NCI-H1694 treated with DMSO at 0.1 percent for 48 hours (cell line): ENCODE measurements around the gene ADGRL3.
"Not testable (repeated sequence)": the region's sequence is repeated elsewhere in the genome, so short reads cannot be mapped to it uniquely, and the experiment has no call there.

Source experiments
- DNase-seq: peaks from one replicate; lab custom pipeline; 2025; lab: John Stamatoyannopoulos, UW

Gene ADGRL3

GRCh38 chr4:61205066-61205465 lies 4.9 kb downstream of the ADGRL3 start:
- no peak for DNase-seq

DNA sequence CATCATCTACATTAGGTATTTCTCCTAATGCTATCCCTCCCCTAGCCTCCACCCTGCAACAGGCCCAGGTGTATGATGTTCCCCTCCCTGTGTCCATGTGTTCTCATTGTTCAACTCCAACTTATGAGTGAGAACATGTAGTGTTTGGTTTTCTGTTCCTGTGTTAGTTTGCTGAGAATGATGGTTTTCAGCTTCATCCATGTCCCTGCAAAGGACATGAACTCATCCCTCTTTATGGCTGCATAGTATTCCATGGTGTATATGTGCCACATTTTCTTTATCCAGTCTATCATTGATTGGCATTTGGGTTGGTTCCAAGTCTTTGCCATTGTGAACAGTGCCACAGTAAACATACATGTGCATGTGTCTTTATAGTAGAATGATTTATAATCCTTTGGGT lies 7.0 kb downstream of the ADGRL3 start:
- DNase-seq, result not testable (repeated sequence)

DNA sequence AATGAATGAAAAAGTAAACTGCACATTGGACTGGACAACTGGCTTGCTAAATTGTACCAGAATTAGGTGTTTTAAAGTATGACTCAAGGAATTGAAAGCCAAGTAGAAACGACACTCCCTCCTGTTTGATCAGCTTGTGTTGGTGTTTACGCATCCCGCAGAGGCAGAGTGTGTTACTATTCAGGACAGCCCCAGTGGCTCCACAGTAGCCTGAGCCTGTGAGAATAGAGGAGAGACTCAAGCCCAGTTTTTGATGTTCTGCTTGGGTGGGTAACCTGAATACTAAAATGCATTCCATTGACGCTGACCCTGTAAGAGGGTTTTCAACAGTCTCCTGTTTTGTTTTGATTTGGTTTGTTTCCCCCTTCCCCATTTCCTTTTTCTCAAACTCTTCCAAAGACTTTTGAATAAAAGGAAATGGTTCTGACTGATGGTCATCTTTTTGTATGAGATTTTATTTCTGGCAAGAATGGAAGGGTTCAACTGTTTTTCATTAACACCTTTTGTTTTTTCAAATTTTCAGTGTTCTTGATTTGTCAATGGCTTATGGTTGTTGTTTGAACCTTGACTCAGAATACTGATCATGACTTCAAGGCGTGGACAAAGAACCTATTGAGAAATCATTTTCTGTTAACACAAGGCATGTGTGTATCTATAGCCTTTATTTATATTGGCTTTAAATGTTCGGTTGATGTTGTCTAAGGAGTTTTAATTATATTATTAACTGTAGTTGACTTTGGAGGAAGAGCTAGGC lies 10.2 kb downstream of the ADGRL3 start:
- no peak for DNase-seq

GRCh38 chr4:61211781-61212180 lies 11.7 kb downstream of the ADGRL3 start:
- DNase-seq, result no peak

GRCh38 chr4:61212788-61213187 lies 12.7 kb downstream of the ADGRL3 start:
- DNase-seq, result no peak

DNA sequence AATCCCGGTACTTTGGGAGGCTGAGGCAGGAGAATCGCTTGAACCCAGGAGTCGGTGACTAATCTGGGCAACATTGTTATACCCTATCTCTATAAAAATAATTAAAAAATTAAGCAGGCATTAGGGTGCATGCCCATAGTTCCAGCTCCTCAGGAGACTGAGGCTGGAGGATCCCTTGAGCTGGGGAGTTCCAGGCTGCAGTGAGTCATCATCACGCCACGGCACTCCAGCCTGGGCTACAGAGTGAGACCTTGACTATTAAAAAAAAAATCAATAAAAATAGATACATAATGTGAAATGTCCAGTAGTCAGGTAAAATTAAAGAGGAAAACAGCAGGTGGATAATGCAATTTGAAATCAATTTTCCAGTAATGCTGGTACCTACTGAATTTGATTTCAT lies 14.6 kb downstream of the ADGRL3 start:
- DNase-seq, result no peak

- DNase-seq, result no peak
Observed at GRCh38 chr4:61217222-61217621, 17.1 kb downstream of the ADGRL3 start.

DNA sequence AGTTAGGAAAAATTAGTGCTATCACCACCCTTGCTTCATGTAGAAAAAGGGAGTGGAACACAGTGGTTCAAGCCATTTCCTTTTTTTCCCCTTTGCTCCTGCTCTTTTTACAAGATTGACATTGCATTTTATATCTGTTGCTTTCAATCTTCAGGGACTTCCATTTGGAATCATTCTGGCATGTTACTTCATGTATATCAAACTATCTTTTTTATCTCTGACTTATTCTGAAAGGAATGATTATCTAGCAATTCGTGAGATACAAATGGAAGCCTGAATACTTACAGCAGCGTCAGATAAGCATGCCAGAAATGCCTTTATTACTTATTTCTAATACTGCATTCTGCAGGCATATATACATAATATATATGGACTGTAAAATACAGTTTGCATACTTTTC lies 20.4 kb downstream of the ADGRL3 start:
- no peak for DNase-seq

- DNase-seq, result no peak
Observed at GRCh38 chr4:61223385-61223784, 23.3 kb downstream of the ADGRL3 start.

DNA sequence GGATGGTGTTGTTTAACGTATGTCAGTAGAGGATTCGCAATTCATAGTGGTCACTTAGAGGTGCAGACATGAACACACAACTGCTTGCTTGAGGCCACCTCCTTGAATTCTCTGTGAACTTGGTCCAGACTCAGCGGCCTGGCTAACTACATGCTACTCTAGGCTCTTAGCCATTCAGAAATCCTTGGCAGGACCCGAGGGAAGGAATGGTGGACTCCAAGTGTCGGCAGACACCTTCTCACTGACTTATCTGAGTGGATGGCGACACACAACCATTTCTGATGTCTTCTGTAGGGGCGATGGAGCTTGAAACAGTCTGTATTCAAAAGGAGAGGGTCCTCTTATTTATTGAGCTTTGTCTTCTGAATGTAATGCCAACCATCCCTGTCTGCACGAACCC lies 24.4 kb downstream of the ADGRL3 start:
- DNase-seq, result no peak

DNA sequence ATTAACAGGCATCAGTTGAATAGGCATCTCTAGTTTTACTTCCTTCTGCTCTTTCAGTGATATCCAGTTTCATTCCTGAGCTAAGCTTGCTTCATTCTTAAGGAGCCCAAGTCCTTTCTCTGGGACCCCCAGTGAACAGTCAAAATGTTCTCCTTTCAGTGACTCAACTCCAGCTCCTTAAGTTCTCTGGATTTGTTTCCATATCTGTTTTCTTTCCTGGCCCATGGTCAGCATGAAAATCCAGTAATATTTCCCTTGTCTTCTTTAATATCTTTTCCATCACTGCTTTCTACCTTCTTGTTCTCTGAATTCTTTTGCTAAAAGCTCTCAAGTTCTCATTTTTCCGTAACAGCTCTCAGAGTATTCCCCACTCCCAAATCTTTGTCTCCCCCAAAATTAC lies 25.5 kb downstream of the ADGRL3 start:
- no peak for DNase-seq

GRCh38 chr4:61231421-61231820 lies 31.3 kb downstream of the ADGRL3 start:
- DNase-seq, result no peak

DNA sequence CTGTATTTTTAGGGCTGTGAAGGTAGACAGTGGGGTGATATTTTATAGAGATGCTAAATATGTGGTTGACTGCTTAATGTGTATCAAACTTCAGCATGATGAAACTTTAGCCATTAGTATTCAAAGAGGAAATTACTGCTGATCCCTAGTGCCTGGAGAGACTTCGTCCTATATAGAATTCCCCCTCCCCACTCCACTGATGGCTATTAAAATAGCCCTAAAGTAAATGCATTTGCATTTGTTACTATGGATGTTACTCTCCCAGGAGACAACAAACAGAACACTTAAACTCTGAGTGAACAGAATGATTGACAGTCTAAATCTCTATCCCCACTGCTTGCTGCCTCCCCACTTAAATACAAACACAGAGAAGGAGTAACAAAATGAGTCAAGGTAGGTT lies 39.1 kb downstream of the ADGRL3 start:
- no peak for DNase-seq

- DNase-seq, result no peak
Observed at GRCh38 chr4:61243962-61244361, 43.8 kb downstream of the ADGRL3 start.

GRCh38 chr4:61245069-61245714 lies 45.1 kb downstream of the ADGRL3 start:
- DNase-seq, result no peak

DNA sequence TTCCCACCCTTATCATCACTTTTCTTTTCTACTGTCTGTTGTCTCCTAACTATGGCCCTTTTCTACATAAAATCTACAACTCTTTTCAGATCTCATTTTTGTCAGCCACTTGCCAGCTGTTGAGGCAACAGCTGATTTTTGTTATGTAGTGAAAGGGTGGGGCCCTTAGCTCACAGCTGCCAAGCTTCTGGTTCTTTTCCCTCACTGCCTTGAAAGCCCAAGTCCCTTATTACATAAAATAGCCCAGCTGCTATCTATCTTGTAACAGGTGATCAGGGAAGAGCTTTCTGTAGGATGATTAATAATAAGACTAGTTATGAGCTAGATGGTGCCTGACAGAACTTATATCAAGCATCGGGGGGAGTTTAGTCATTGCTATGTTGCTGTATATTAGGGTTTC lies 45.9 kb downstream of the ADGRL3 start:
- DNase-seq, result no peak

GRCh38 chr4:61248705-61249104 lies 48.6 kb downstream of the ADGRL3 start:
- no peak for DNase-seq

GRCh38 chr4:61251129-61251528 lies 51.0 kb downstream of the ADGRL3 start:
- DNase-seq, result no peak

DNA sequence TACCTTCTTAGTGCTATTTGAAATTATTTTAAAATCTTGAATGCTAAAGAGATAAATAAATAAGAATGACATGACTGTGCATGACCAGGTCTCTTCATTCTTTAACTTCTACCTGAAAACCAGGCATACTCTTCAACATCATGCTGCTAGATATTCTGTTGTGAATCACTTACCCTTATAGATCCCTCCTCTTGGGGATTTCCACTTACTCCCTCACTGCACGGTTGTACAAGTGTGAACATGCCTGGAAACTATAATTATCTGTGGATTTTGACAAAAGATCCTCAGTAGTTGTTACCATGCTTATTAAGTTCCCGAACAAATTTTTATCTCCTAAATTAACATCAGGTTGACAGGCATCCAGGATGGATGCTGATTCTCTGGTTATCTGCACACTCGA lies 54.3 kb downstream of the ADGRL3 start:
- no peak for DNase-seq

DNA sequence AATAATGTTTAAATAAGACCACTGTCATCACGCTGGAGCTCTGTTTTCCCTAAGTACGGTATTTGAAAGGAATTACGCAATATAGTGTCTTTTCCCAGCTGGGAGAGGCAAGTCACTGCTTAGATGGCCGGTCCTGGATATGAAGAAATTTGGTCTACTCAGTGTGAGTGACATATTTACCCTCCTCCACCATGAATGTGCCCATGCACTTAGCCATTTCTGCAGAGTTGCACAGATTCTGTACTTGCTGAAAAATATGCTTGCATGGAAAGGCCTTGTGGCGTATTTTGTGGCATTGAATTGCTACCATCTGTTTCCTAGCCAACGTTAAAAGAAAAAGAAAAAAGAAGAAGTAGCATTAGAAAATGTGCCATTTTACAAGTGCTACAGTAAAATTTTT lies 73.1 kb downstream of the ADGRL3 start:
- DNase-seq, result no peak

DNA sequence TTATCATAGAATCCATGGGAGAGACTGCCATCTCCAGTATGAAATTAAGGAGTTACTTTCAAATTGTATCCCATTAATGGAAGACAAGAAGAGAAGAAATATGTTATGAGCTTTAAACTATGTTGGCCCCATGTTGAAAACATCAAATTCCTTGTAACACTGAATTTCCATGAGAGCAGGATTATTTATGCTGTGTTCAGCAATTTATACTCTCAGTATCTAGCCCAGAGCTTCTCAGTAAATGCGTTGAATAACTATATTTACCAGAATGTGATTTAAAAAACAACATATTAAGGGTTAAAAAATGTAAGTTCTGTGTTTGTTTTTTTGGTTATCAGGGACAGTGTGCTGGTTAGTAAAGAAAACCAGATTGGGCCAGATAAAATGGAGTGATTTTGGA lies 74.2 kb downstream of the ADGRL3 start:
- no peak for DNase-seq

DNA sequence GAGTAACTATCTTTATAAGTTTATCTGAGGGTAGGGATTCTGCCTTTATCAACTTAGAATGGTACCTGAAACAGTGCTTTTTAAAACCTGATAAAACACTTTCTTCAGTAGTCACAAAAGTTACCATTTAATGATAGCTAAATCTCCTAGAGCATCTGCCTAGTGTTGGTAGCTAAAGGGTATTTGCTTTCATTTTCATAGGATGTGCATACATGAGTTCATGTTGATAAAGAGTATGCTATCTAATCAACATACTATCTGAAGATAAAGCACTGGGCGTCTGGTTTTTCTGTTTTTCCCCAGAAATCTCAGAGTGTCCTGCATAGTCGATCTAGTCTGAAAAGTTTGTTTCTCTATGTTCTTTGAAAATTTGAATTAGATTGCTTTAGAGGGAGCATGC lies 75.1 kb downstream of the ADGRL3 start:
- no peak for DNase-seq

GRCh38 chr4:61276029-61276428 lies 75.9 kb downstream of the ADGRL3 start:
- no peak for DNase-seq
